Measurements from ENCODE around the gene RUNX1.
A peak's percentile ranks its signal among the peaks of the same experiment; 100 is the strongest.

The RUNX1 gene

GRCh38 chr21:34765619-34766018 lies 283.5 kb downstream of the RUNX1 start:
- no peak for DNase-seq

DNA sequence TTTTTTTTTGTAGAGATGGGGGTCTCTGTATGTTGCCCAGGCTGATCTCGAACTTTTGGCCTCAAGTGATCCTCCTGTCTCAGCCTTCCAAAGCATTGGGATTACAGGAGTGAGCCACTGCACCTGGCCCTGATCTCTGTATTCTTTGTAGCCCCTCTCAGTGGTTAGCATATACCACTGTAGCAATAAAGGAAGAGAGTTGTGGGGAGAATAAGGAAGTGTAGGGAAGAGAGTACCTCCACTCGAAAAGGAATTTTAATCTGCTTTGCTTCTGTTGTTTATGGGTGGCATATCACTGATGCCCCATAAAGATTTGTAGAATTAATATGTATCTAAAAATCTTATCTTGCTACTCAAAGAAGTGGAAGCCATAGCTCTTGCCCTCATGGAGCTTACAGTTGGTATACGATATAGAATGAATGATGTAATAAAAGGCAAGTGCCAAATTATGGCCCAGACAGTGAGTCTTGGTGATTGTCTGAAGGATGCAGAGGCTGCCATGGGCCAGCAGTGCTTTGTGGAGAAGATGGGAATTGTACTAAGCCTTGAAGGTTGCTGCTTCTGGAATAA lies 284.3 kb downstream of the RUNX1 start:
- DNase-seq: no peak

DNA sequence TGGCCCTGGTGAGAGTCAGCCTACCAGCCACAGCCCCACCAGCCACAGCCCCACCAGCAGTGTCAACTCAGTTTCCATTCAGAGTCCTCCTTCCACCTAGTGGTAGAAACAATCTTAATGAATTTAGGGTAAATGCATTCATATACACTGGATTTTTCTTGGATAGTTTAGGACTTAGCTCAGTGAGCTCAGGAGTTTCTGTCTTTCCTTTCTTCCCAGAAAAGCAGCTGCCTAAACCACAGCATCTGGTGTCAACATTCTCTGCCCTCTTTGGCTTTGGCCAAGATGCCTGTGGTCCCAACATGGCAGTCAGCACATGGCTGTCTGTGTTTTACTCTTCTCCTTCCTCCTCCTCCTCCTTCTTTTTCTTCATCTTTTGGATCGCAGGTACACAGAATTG lies 286.3 kb downstream of the RUNX1 start:
- no peak for DNase-seq

GRCh38 chr21:34761758-34762330 lies 287.3 kb downstream of the RUNX1 start:
- DNase-seq: no peak

DNA sequence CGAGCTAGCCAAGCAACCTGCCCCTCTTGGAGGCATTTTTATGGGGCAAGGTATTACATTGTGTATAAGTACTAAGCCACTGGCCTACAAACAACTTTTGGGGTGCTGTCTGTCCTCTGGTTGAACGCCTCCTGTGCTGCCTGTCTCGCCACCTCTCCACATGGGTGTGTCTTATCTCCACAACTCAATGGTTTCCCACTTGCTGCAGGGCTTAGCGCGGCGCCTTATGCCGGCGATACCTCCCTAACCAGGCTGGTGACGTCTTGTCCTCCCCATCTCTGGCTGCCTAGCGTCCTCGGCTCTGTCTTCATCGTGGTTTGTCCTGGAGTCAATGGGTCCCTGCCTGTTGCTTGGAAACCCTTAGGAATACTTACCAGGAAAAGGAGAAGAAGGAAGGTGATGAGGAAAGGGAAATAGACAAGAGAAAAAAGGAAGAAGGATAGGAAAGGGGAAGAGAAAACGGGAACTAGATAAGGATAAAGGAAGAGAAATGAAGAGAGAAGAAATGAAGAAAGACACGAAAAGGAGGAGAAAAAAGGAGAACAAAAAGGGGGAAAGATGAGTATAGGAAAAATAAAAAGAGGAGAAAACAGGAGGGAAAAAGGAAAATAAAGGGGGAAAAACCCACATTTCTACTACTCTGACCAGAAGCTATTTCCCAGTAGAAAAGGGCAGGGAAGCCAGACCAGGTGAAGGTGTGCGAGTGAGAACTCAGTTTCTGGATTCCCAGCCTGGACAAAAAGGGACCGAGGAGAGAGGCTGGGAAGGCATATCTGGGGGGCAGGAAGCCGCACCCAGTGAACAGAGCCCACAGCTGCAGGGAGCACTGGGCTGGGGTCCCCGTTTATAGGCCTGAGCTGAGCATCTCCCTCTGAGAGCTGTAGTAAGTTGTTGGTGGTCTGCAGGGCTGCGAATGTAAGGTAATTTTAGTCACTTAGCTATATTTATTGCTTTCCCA lies 294.1 kb downstream of the RUNX1 start:
- DNase-seq: no peak

GRCh38 chr21:34748862-34749261 lies 300.2 kb downstream of the RUNX1 start:
- no peak for DNase-seq

- peak; percentile 93 for DNase-seq
These were observed 303.4 kb downstream of the RUNX1 start for GRCh38 chr21:34745557-34746255.

- DNase-seq: no peak
These were observed 304.3 kb downstream of the RUNX1 start for GRCh38 chr21:34744801-34745200.

GRCh38 chr21:34743831-34744230 lies 305.3 kb downstream of the RUNX1 start:
- DNase-seq: no peak

- DNase-seq: no peak
These were observed 305.8 kb downstream of the RUNX1 start for GRCh38 chr21:34743285-34743684.

GRCh38 chr21:34740198-34740597 lies 308.9 kb downstream of the RUNX1 start:
- no peak for DNase-seq

Measured in eye (tissue), 1 donor.